Suprapubic skin (tissue), 4 donors: ENCODE results near the gene TK2.

Experiments
- EP300 ChIP-seq: sonication (generic); formaldehyde crosslinking; IDR thresholded peaks from one replicate; pipeline ENCODE4 v1.6.1; 2017; ENCODE audit warnings: antibody characterized with exemption
- POLR2AphosphoS5 ChIP-seq, 3 donors: sonication (generic); formaldehyde crosslinking; IDR thresholded peaks; one replicate each; pipeline ENCODE4 v1.6.1; 2017; ENCODE audit warnings: antibody characterized with exemption in 3 of 3
- TF ChIP-seq, protein P1 (sequence below), 2 donors: fragments of 200-600 bp in 1 of 2; fragments of 450-650 bp in 1 of 2; sonication (generic) in 1 of 2; IDR thresholded peaks; one replicate each; pipeline ENCODE4 v1.5.1; 2016 to 2019; ENCODE audit warnings: antibody characterized with exemption in 2 of 2, mild to moderate bottlenecking in 1 of 2, moderate library complexity in 1 of 2

DNA sequence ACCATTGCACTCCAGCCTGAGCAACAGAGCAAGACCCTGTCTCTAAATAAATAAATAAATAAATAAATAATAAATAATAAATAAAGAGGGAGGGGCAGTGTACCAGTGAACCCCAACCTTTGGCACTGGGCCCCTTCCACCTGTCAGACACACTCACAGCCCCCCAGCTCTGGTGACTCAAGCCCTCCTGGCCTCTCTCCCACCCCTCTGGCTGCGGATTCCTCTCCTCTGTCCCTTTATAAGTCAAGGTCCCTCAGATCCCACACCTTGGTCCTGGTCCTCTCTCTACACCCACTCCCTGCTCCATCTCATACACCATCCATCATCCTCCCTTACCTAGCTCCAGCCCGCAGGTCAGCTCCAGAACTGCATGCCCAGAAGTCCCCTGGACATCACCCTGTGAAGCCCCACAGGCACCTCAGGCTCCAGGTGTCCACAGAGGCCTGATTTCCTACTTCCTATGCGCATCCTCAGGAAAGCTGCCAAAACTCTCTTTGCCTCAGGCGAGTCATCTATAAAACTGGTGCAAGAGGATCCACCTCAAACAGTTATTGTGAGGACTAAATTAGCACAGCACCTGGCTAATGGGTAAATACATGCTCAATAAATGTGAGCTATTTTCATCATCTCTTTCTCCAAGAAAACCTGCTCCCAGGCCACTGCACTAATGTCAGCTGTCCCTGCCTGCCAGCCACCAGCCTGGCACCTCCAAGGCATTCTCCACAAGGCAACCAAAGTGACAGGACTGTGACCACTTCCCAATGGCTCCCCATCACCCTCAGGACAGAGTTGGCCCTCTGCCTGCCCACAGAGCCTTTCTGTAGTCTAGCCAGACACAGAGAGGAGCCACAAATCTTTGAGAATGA is 76.0 kb downstream of the TK2 start:
- TF ChIP-seq EP300 (no peak), POLR2AphosphoS5 (IDR thresholded peaks at IDR 0.05) (no peak)
- TF ChIP-seq, protein P1, sequence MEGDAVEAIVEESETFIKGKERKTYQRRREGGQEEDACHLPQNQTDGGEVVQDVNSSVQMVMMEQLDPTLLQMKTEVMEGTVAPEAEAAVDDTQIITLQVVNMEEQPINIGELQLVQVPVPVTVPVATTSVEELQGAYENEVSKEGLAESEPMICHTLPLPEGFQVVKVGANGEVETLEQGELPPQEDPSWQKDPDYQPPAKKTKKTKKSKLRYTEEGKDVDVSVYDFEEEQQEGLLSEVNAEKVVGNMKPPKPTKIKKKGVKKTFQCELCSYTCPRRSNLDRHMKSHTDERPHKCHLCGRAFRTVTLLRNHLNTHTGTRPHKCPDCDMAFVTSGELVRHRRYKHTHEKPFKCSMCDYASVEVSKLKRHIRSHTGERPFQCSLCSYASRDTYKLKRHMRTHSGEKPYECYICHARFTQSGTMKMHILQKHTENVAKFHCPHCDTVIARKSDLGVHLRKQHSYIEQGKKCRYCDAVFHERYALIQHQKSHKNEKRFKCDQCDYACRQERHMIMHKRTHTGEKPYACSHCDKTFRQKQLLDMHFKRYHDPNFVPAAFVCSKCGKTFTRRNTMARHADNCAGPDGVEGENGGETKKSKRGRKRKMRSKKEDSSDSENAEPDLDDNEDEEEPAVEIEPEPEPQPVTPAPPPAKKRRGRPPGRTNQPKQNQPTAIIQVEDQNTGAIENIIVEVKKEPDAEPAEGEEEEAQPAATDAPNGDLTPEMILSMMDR (IDR thresholded peaks at IDR 0.05): no peak
